ENCODE measurements around the gene RASL12.

GRCh38 chr15:65038836-65039235, 29.0 kb downstream of the RASL12 start:
- no peak for TF ChIP-seq CTCF (conservative IDR thresholded peaks at IDR 0.05; ENCODE audit: low read depth, low read length)
- no peak for TF ChIP-seq POLR2A (IDR thresholded peaks at IDR 0.05; ENCODE audit: low read depth, low read length)
- no peak for TF ChIP-seq FOS (IDR thresholded peaks at IDR 0.05; ENCODE audit: low read depth, low read length)
- no peak for TF ChIP-seq MAZ (IDR thresholded peaks at IDR 0.05; ENCODE audit: borderline replicate concordance, low read depth, low read length)
- TF ChIP-seq RAD21 (IDR thresholded peaks at IDR 0.05; ENCODE audit: low read length) = no peak
- TF ChIP-seq MAFK (IDR thresholded peaks at IDR 0.05; ENCODE audit: low read depth, low read length) = no peak

Measured in IMR-90 (cell line).